IMR-90 (cell line): ENCODE results near the gene C9orf43. TPM values are rescaled to one million over a fixed set of nuclear protein-coding genes. Genes with fewer than 3 reads are reported as not detected.

Experiments
- ATAC-seq: fragments of 200-7000 bp; cut with Tn5 transposase; 2 replicates; pipeline ENCODE4 v1.9.1; 2020; ENCODE audit warnings: low read depth, mild to moderate bottlenecking, moderate library complexity
- BruUV-seq: library from RNA; stranded (reverse); fragments of 400-500 nt; replicated peaks from 2 replicates; lab custom pipeline; 2021; lab: Mats Ljungman, UMichigan
- CTCF ChIA-PET: fragments of 300-600 bp; formaldehyde crosslinking; extraction: SDS; loops from one replicate; lab custom pipeline; 2021; ENCODE audit warnings: antibody characterized with exemption; lab: Yijun Ruan, JAX
- POLR2A ChIA-PET: fragments of 300-600 bp; sonication (Branson Sonifier 250); formaldehyde crosslinking; loops from one replicate; lab custom pipeline; 2022; ENCODE audit warnings: antibody characterized with exemption; ENCODE audit not compliant: unreplicated experiment; lab: Charles Lee
- DNase-seq: peaks from one replicate; pipeline ENCODE4 v3.0.0; 2013
- H2AFZ ChIP-seq: replicated peaks from 2 replicates; pipeline ENCODE3; 2013; ENCODE audit warnings: low read length, mild to moderate bottlenecking; ENCODE audit not compliant: poor library complexity
- H2AK5ac ChIP-seq: 2 replicates; pipeline ENCODE4 v1.6.1; 2013; ENCODE audit warnings: low read depth, low read length, inconsistent platforms
- H2AK9ac ChIP-seq: replicated peaks from 2 replicates; pipeline ENCODE3; 2013; ENCODE audit warnings: mild to moderate bottlenecking, low read depth, low read length, moderate library complexity; ENCODE audit not compliant: poor library complexity
- H2BK120ac ChIP-seq: 2 replicates; pipeline ENCODE4 v1.6.1; 2013; ENCODE audit warnings: low read depth, low read length, inconsistent platforms
- H2BK15ac ChIP-seq: 3 replicates; pipeline ENCODE4 v1.6.1; 2013; ENCODE audit warnings: low read depth, low read length, inconsistent platforms
- H2BK20ac ChIP-seq: 2 replicates; pipeline ENCODE4 v1.6.1; 2013; ENCODE audit warnings: low read depth, mild to moderate bottlenecking, inconsistent platforms, low read length, moderate library complexity
- H2BK5ac ChIP-seq: 2 replicates; pipeline ENCODE4 v1.6.1; 2013; ENCODE audit warnings: mild to moderate bottlenecking, low read depth, low read length, inconsistent platforms; ENCODE audit not compliant: poor library complexity, severe bottlenecking
- H3K14ac ChIP-seq: replicated peaks from 2 replicates; pipeline ENCODE4 v1.6.1; 2013; ENCODE audit warnings: low read depth, low read length, inconsistent platforms
- H3K18ac ChIP-seq: 2 replicates; pipeline ENCODE4 v1.6.1; 2013; ENCODE audit warnings: low read depth, low read length, control low read depth
- H3K23ac ChIP-seq: 2 replicates; pipeline ENCODE4 v1.6.1; 2013; ENCODE audit warnings: low read depth, low read length, inconsistent platforms
- H3K27ac ChIP-seq: 2 replicates; pipeline ENCODE4 v1.5.1; 2013; ENCODE audit warnings: mild to moderate bottlenecking, control low read depth, low read length; ENCODE audit not compliant: insufficient read depth
- H3K27me3 ChIP-seq: 2 replicates; pipeline ENCODE4 v1.6.1; 2013; ENCODE audit warnings: low read length; ENCODE audit not compliant: control insufficient read depth, insufficient read depth
- H3K36me3 ChIP-seq: 2 replicates; pipeline ENCODE4 v1.6.1; 2013; ENCODE audit warnings: low read length, mixed read lengths; ENCODE audit not compliant: control insufficient read depth, insufficient read depth
- H3K4ac ChIP-seq: 2 replicates; pipeline ENCODE4 v1.6.1; 2013; ENCODE audit warnings: low read depth, low read length, inconsistent platforms
- H3K4me1 ChIP-seq: 2 replicates; pipeline ENCODE4 v1.6.1; 2013; ENCODE audit warnings: low read length, mixed read lengths; ENCODE audit not compliant: control insufficient read depth, insufficient read depth
- H3K4me2 ChIP-seq: 2 replicates; pipeline ENCODE4 v1.6.1; 2013; ENCODE audit warnings: low read depth, mild to moderate bottlenecking, control low read depth, low read length, moderate library complexity
- H3K4me3 ChIP-seq: 2 replicates; pipeline ENCODE4 v1.5.1; 2013; ENCODE audit warnings: low read depth, mild to moderate bottlenecking, control low read depth, low read length, moderate library complexity; ENCODE audit not compliant: insufficient read depth
- H3K56ac ChIP-seq: 2 replicates; pipeline ENCODE4 v1.6.1; 2013; ENCODE audit warnings: low read length, inconsistent platforms; ENCODE audit not compliant: insufficient read depth; ENCODE audit errors: extremely low read depth
- H3K79me1 ChIP-seq, 2 experiments: 2 replicates each; pipeline ENCODE4 v1.6.1; 2013; ENCODE audit warnings: low read length in 2 of 2, inconsistent platforms in 1 of 2, low read depth in 1 of 2
- H3K9ac ChIP-seq: 2 replicates; pipeline ENCODE4 v1.6.1; 2013; ENCODE audit warnings: low read depth, low read length, control low read depth
- H3K9me1 ChIP-seq: 2 replicates; pipeline ENCODE4 v1.6.1; 2013; ENCODE audit warnings: low read length, inconsistent platforms; ENCODE audit not compliant: insufficient read depth
- H3K9me3 ChIP-seq: 2 replicates; pipeline ENCODE4 v1.6.1; 2013; ENCODE audit warnings: low read length; ENCODE audit not compliant: control insufficient read depth, insufficient read depth
- H4K20me1 ChIP-seq: 2 replicates; pipeline ENCODE4 v1.6.1; 2013; ENCODE audit warnings: low read length, inconsistent platforms; ENCODE audit not compliant: insufficient read depth
- H4K5ac ChIP-seq: 2 replicates; pipeline ENCODE4 v1.6.1; 2013; ENCODE audit warnings: mild to moderate bottlenecking, low read depth, low read length, control low read depth
- H4K8ac ChIP-seq, 2 experiments: 2 replicates each; pipeline ENCODE4 v1.6.1; 2013; ENCODE audit warnings: low read depth in 2 of 2, low read length in 2 of 2, control low read depth in 1 of 2, inconsistent platforms in 1 of 2
- H4K91ac ChIP-seq: 2 replicates; pipeline ENCODE4 v1.6.1; 2013; ENCODE audit warnings: low read depth, low read length, inconsistent platforms; ENCODE audit not compliant: insufficient read depth
- BHLHE40 ChIP-seq: fragments of 150-350 bp; IDR thresholded peaks from 2 replicates; pipeline ENCODE4 v1.6.1; 2016; ENCODE audit warnings: mild to moderate bottlenecking, low read depth, low read length
- CEBPB ChIP-seq: IDR thresholded peaks from 2 replicates; pipeline ENCODE4 v1.6.1; 2012; ENCODE audit warnings: low read depth, low read length, improper control_type of control experiment
- CHD1 ChIP-seq: IDR thresholded peaks from 2 replicates; pipeline ENCODE4 v1.6.1; 2012; ENCODE audit warnings: low read depth, low read length, improper control_type of control experiment
- CTCF ChIP-seq: conservative IDR thresholded peaks from 2 replicates; pipeline ENCODE4 v1.5.1; 2012; ENCODE audit warnings: mild to moderate bottlenecking, low read depth, low read length, improper control_type of control experiment
- ELK1 ChIP-seq: fragments of 150-350 bp; IDR thresholded peaks from 2 replicates; pipeline ENCODE4 v1.6.1; 2016; ENCODE audit warnings: low read depth, mild to moderate bottlenecking, low read length, moderate library complexity, borderline replicate concordance
- FOS ChIP-seq: fragments of 150-350 bp; IDR thresholded peaks from 2 replicates; pipeline ENCODE4 v1.6.1; 2016; ENCODE audit warnings: low read depth, low read length
- MAZ ChIP-seq: IDR thresholded peaks from 2 replicates; pipeline ENCODE4 v1.6.1; 2012; ENCODE audit warnings: low read depth, mild to moderate bottlenecking, low read length, improper control_type of control experiment, moderate library complexity, borderline replicate concordance
- NFE2L2 ChIP-seq: fragments of 150-350 bp; IDR thresholded peaks from 2 replicates; pipeline ENCODE4 v1.6.1; 2016; ENCODE audit warnings: low read depth, mild to moderate bottlenecking, low read length
- POLR2A ChIP-seq: IDR thresholded peaks from 2 replicates; pipeline ENCODE4 v1.6.1; 2012; ENCODE audit warnings: mild to moderate bottlenecking, low read depth, low read length
- RAD21 ChIP-seq: IDR thresholded peaks from 2 replicates; pipeline ENCODE4 v1.6.1; 2012; ENCODE audit warnings: low read length, improper control_type of control experiment
- RCOR1 ChIP-seq: IDR thresholded peaks from 2 replicates; pipeline ENCODE4 v1.6.1; 2012; ENCODE audit warnings: mild to moderate bottlenecking, low read length, improper control_type of control experiment; ENCODE audit not compliant: insufficient replicate concordance
- SMC3 ChIP-seq: fragments of 150-350 bp; IDR thresholded peaks from 2 replicates; pipeline ENCODE4 v1.6.1; 2016; ENCODE audit warnings: low read depth, mild to moderate bottlenecking, antibody characterized with exemption, low read length, moderate library complexity
- USF2 ChIP-seq: fragments of 150-350 bp; IDR thresholded peaks from 2 replicates; pipeline ENCODE4 v1.6.1; 2017; ENCODE audit warnings: mild to moderate bottlenecking, antibody characterized with exemption, low read length, low read depth
- WGBS, 2 experiments: methylation state at CpG; one replicate each; pipeline versions ENCODE4 v1.1.5 to v1.1.7; 2013; ENCODE audit warnings: missing lambda C conversion rate in 2 of 2; ENCODE audit not compliant: insufficient read length in 1 of 2; ENCODE audit errors: extremely low coverage in 2 of 2; 5-methylcytosine and 5-hydroxymethylcytosine counted together
- dilution Hi-C: fragments of 300-500 bp; cut with HindIII; formaldehyde crosslinking; loops from one replicate; pipeline ENCODE4 v1.14.3; 2018; ENCODE audit warnings: low sequenced_read_pairs; ENCODE audit not compliant: unreplicated experiment
- in situ Hi-C: fragments of 300-500 bp; cut with MboI; formaldehyde crosslinking; loops from 3 replicates; pipeline ENCODE4 v1.14.3; 2019; ENCODE audit warnings: low sequenced_read_pairs, inconsistent platforms, mixed read lengths
- intact Hi-C: fragments of 100-400 bp; cut with micrococcal nuclease; formaldehyde crosslinking; loops from 2 replicates; pipeline ENCODE4 v1.10.0; 2022
- polyA plus RNA-seq, 3 experiments: library from polyadenylated mRNA; depleted of rRNA; stranded (reverse); fragments of >200 nt; gene quantifications; 2 replicates each; pipeline ENCODE4 v1.2.3, GENCODE V29; 2012; ENCODE audit warnings: low replicate concordance in 1 of 3
- total RNA-seq: library from RNA; depleted of rRNA; stranded (reverse); fragments of >200 nt; gene quantifications from 2 replicates; pipeline ENCODE4 v1.2.3, GENCODE V29; 2012

The C9orf43 gene
- total and polyA plus RNA-seq, 2 of the 4 experiments (the other 2 are of a cell fraction): 0.36 to 0.46 TPM

- Histone ChIP-seq H3K4me1 (peaks cover 15% of the 10 kb centered on the region), H4K20me1 (no peaks in the 10 kb centered on the region), H2AK5ac (peak overlapping the region; percentile 76), H2AFZ (peak overlapping the region; percentile 68), H4K8ac (peak overlapping the region; percentile 93 to 94), H3K9ac (peak overlapping the region; percentile 68), H2BK20ac (peak overlapping the region; percentile 94), H2AK9ac (peak overlapping the region; percentile 7), H3K4me2 (peak overlapping the region; percentile 48), H3K23ac (peak overlapping the region; percentile 85), H3K79me1 (no peaks in the 10 kb centered on the region), H3K18ac (peak overlapping the region; percentile 100), H3K9me1 (peaks cover 7% of the 10 kb centered on the region; the same call in 1 of the 2 replicates), H2BK15ac (peak overlapping the region; percentile 88), H2BK120ac (peak overlapping the region; percentile 98), H3K36me3 (no peaks in the 10 kb centered on the region), H3K27me3 (no peaks in the 10 kb centered on the region), H4K91ac (peak overlapping the region; percentile 96), H3K27ac (peak overlapping the region; percentile 100), H4K5ac (peak overlapping the region; percentile 100), H3K56ac (peak overlapping the region; percentile 80), H2BK5ac (peak overlapping the region; percentile 98), H3K14ac (peak overlapping the region; percentile 57), H3K9me3 (no peaks in the 10 kb centered on the region), H3K4ac (peak overlapping the region; percentile 93), H3K4me3 (no peak overlapping the region)
- BruUV-seq: no TSS peak
- ATAC-seq: peak; percentile 92
- intact Hi-C loops: loop anchor here (1.0 to 5.0 kb wide), 4 partner anchors 30 to 136 kb away; no protein-coding TSS in a partner anchor
- dilution Hi-C loops: no loop called here
- peak; percentile 93 for DNase-seq
- no CpG with 5 or more reads among the region's 5 CpGs for WGBS, 2 experiments
- POLR2A ChIA-PET: interaction anchor here (1.1 kb wide), 1 partner anchor 146 kb away, joined by 3 read pairs; no protein-coding TSS in a partner anchor
- in situ Hi-C loops: loop anchor here (5.0 kb wide), 1 partner anchor 127 kb away; no protein-coding TSS in a partner anchor
- CTCF ChIA-PET: interaction anchor here (1.0 to 2.3 kb wide), 6 partner anchors 9 to 203 kb away, joined by 4 to 10 read pairs (median 8); no protein-coding TSS in a partner anchor
- TF ChIP-seq NFE2L2 (peak; percentile 95), FOS (0 out of 2 replicates have a peak, but pooled peaks have one; percentile 16), CHD1 (no peak), MAZ (no peak), CTCF (no peak), POLR2A (0 out of 2 replicates have a peak, but pooled peaks have one; percentile 36), CEBPB (no peak), RCOR1 (no peak), USF2 (no peak), SMC3 (no peak), RAD21 (0 out of 2 replicates have a peak, but pooled peaks have one; percentile 11), ELK1 (no peak), BHLHE40 (no peak)
These were observed 44.6 kb downstream of the C9orf43 start for GRCh38 chr9:113454914-113455761.
